ENCODE results near the gene SOX1.

- TF ChIP-seq USF2 (IDR thresholded peaks at IDR 0.05; ENCODE audit: borderline replicate concordance, low read depth, low read length) = no peak
- no peak for TF ChIP-seq MAX (IDR thresholded peaks at IDR 0.05; ENCODE audit: low read depth)
- TF ChIP-seq USF1 (IDR thresholded peaks at IDR 0.05; ENCODE audit: borderline replicate concordance, low read depth) = no peak
- TF ChIP-seq GATA2 (CRISPR knock-in tag; IDR thresholded peaks at IDR 0.05) = no peak
- TF ChIP-seq POLR2AphosphoS5 (IDR thresholded peaks at IDR 0.05; ENCODE audit: low read depth, low read length) = no peak
- TF ChIP-seq FOXJ3 (CRISPR knock-in tag; IDR thresholded peaks at IDR 0.05) = no peak
These were observed 335 bp upstream of the SOX1 start for GRCh38 chr13:112066624-112067004.
